ENCODE data around the gene IQCN. TPM values are rescaled to one million over a fixed set of nuclear protein-coding genes. Genes with fewer than 3 reads are reported as not detected.

IQCN gene
- total and polyA plus RNA-seq, 2 donors (not counting 1 experiment from before 2014, with no cell fraction given), result 52.0 to 63.6 TPM

- Histone ChIP-seq H3K27me3 (replicated peaks in 1 of 4; ENCODE audit: control extremely low read depth in 1 of 4, control insufficient read depth in 3 of 4, insufficient read depth in 4 of 4, low read length in 3 of 4) (no peaks in the 10 kb centered on the region), H3K4me2 (replicated peaks; ENCODE audit: low read depth, low read length, poor library complexity, severe bottlenecking) (peak overlapping the region; percentile 99), H3K4me1 (ENCODE audit: control insufficient read depth in 2 of 2, insufficient read depth in 2 of 2, low read length in 2 of 2) (peaks cover 48 to 68% of the 10 kb centered on the region in 2 donors), H3K27ac (ENCODE audit: low read length in 2 of 2) (peak overlapping the region; percentile 100), H3K4me3 (ENCODE audit: control extremely low read depth in 1 of 5, extremely low read depth in 1 of 5, insufficient read depth in 1 of 5, low read depth in 2 of 5, low read length in 4 of 5) (peak overlapping the region in 1 of 5 experiments; percentile 20), H3K9me3 (ENCODE audit: control extremely low read depth in 1 of 3, control insufficient read depth in 2 of 3, insufficient read depth in 1 of 3, low read length in 2 of 3) (no peaks in the 10 kb centered on the region), H3K36me3 (replicated peaks in 1 of 2; ENCODE audit: control extremely low read depth in 1 of 2, control insufficient read depth in 1 of 2, extremely low read depth in 1 of 2, insufficient read depth in 2 of 2, low read length in 1 of 2) (no peaks in the 10 kb centered on the region), H3K9ac (ENCODE audit: low read length) (peak overlapping the region; percentile 100), H4K20me1 (ENCODE audit: control insufficient read depth, insufficient read depth, low read length, poor library complexity, severe bottlenecking) (no peaks in the 10 kb centered on the region), H3K79me2 (ENCODE audit: control insufficient read depth, insufficient read depth, low read length) (peaks cover 5% of the 10 kb centered on the region), H2AFZ (ENCODE audit: insufficient read depth, low read depth, low read length, poor library complexity, severe bottlenecking) (no peak overlapping the region)
- CTCF ChIA-PET, result interaction anchor here (0.7 to 6.5 kb wide), 5 partner anchors 10 to 66 kb away, joined by 4 to 138 read pairs (median 8); partner anchors contain the start of genes JUND and LSM4
- H3K4me3 Mint-ChIP-seq, result peak overlapping the region; percentile 82
- H3K27me3 Mint-ChIP-seq, result no peaks in the 10 kb centered on the region
- no peaks in the 10 kb centered on the region for H3K9me3 Mint-ChIP-seq (ENCODE audit: insufficient read depth)
- 19% methylated on average over 9 of the region's 14 CpGs for WGBS (ENCODE audit: insufficient coverage)
- H3K4me1 Mint-ChIP-seq, result peaks cover 61% of the 10 kb centered on the region
- intact Hi-C loops (cut with micrococcal nuclease), result loop anchor here (1.0 to 5.0 kb wide), 4 partner anchors 8 to 268 kb away; partner anchors contain the start of gene LSM4
- DNase-seq (peak; percentile 91), ATAC-seq (ENCODE audit: low read depth) (peak; percentile 50)
- POLR2A ChIA-PET, result interaction anchor here (0.9 to 6.6 kb wide), 4 partner anchors 11 to 25 kb away, joined by 6 to 318 read pairs (median 110); partner anchors contain the start of gene JUND
- TF ChIP-seq EZH2 (IDR thresholded peaks at IDR 0.05; ENCODE audit: borderline replicate concordance, insufficient read depth, low read depth, low read length, poor library complexity, severe bottlenecking) (no peak), CTCF (IDR thresholded peaks at IDR 0.05) (no peak)
- H3K27ac Mint-ChIP-seq, result peak overlapping the region; percentile 93
These were observed 16.2 kb upstream of the IQCN start for GRCh38 chr19:18290302-18291018.
